GM18520 (cell line): Measurements from ENCODE around the gene ETF1.

Experiments used
- ATAC-seq: cut with Tn5 transposase; IDR thresholded peaks from one replicate; pipeline ENCODE4 v1.9.1; 2021; ENCODE audit not compliant: unreplicated experiment

ETF1 gene

GRCh38 chr5:138465261-138466124, 77.5 kb downstream of the ETF1 start, which contains the start of gene EGR1:
TSS of gene EGR1 (plus strand) at chr5:138465479. CDS start at chr5:138465762, 283 bp downstream.
- ATAC-seq: peak; percentile 33

GRCh38 chr5:138464388-138465260, 78.4 kb downstream of the ETF1 start:
- ATAC-seq: peak; percentile 47

- ATAC-seq: peak; percentile 44
Observed at GRCh38 chr5:138464008-138464387, 79.0 kb downstream of the ETF1 start.

DNA sequence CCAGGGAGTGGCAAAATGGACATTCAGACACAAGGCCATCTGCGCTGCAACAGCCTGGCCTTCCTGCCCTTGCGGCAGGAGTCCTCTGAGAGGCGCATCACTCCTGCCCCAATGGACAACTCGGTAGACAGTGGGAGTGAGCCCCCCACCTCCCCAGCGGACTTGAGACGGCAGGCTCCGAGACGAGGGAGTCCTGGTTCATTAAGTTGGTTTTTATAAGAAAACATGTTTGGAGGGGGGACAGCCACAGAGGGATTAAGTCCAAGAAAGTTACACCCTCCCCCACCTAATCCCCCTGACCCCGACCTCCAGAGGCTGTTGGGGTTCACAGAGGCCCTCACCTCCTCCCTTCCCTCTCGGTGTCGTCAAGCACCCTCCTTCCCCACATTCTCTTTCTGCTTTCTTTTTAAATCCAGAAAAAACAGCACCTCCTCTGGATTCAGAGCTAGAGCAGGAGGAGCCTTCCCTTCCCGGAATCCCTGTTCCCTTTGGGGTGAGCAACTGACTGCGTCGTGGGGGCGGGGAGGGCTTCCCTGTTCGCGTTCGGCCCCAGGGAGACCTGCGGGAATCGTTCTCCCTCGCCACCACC, 79.5 kb downstream of the ETF1 start:
- no peak for ATAC-seq

GRCh38 chr5:138461343-138462125, 81.5 kb downstream of the ETF1 start:
- ATAC-seq: no peak

GRCh38 chr5:138460032-138460693, 82.9 kb downstream of the ETF1 start:
- no peak for ATAC-seq

DNA sequence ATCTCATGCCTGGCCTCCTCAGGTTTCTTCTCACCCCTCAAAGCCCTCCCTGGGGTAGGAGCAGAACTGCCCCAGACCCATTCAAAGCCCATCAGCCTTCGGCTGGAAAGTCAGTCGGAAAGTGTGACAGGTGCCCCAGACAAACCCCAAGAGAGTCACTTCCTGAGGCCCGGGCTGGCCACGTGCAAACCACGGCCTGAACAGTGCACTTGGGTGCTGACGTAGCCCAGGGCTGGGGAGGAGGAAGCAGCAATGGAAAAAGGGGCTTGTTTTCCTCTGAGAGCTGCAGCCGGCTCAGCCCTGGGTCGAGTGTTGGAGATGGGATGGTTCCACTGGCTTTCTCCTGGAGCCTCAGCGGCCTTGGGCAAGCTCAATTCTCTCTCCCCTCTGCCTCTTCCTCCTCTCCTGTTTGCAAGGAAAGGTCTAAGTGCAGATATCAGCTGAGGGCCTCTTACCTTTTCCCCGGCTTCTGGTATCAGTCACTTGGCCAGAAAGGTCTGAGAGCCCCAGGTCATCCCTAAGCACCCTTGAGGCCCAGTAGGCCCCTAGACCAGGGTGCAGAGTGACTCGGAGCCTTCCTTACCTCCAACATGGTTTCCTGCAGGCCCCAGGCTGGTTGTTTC, 83.6 kb downstream of the ETF1 start:
- ATAC-seq: no peak

- no peak for ATAC-seq
Observed at GRCh38 chr5:138458856-138459255, 84.2 kb downstream of the ETF1 start.

DNA sequence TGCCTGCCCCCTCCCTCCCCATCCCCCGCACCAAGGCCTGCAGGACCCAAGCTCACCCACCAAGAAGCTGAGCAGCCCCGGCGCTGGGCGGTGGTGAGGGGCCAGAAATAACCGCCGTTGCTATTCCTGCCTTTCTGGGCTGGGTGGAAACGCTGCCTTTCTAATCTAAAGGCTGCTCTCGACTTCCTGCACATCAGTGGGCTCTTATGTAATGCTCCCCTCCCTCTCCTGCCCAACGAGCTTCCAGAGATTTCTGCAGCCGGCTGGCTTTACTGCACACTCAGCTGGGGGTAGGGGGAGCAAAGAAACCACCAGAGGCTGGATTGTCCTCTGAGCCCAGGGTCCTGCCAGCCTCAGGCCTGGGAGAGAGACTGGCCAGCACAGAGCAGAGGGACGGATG, 84.7 kb downstream of the ETF1 start:
- ATAC-seq: no peak

DNA sequence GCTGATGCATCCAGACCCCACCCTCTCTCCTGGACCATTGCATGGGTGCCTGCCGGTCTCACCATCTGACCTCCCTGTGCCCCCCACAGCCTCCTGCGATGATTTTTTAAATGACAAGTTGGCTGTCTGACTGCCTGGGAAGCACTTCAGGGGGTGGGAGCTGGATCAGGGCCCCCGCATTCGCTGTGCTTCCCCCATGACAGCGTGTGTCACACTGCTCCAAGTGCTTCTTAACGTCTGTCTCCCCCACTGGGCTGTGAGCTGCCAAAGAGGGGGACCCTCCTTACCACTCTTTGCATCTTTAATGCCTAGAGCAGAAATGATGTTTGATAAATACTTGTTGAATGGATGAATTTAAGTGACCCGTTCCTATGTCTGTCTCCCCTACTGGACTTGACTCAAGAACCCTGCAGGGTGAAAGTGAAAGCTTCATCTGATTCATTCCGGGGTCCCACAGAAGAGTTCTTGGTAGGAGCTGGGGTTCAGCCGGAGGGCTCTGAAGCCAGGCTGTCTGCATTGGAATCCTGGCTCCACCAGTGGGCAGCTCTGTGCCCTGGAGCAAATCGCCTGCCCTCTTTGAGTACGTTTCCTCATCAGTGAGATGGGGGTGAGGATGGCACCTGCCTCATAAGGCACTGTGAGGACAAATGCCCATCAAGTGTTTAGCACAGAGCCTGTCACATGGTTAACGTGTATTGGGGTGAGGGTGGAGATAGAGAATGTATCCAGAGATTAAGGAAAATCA, 85.3 kb downstream of the ETF1 start:
- ATAC-seq: no peak
